G401.6 (cell line): ENCODE results near the gene ZIK1.

Experiments
- FAIRE-seq: peaks from 2 replicates; lab custom pipeline; 2012; peaks lifted over from hg19 to GRCh38; lab: Jason Lieb, UNC

Gene ZIK1

DNA sequence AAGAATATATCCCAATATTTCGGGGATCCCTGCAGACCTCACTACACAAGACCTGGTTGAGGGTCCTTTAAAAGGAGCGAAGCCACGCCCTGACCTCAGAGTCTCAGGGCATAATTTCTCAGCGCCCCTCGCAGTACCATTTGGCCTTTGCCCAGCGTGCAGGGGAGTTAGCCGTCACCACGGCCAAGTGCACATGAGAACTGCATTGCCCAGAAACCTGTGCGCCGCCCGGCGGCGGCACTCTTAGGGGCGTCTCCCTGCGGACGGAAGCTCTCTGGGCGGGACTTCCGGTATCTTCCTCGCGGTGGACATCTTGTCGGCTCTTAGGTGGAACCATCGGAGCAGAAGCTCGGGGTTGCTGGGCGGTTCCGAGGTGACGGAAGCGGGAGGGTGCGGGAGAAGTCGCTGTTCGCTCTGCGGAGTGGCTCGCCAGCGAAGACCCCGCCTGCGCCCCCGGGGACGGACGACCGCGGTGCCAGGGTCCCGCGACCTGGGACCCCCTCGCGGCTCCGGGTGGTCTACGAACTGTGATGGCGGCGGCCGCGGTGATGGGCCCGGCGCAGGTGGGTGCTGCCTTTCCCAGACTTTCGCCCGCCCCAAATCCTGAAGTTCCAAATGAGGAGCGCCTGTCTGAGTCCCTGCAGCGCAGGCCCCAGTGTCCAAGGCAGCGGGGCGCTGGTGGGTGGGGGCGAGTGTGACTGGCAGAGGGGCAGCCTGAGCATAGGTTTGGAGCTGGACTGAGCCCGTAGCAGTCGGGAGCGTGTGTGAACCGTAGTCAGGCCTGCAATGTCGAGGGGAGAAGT lies 30.2 kb downstream of the ZIK1 start, which contains the start of gene ZNF134:
TSS of gene ZNF134 (plus strand) at position 302 of the 803 bp plus-strand sequence. CDS start 5,227 bp downstream, outside the sequence.
- FAIRE-seq, result peak; percentile 72

DNA sequence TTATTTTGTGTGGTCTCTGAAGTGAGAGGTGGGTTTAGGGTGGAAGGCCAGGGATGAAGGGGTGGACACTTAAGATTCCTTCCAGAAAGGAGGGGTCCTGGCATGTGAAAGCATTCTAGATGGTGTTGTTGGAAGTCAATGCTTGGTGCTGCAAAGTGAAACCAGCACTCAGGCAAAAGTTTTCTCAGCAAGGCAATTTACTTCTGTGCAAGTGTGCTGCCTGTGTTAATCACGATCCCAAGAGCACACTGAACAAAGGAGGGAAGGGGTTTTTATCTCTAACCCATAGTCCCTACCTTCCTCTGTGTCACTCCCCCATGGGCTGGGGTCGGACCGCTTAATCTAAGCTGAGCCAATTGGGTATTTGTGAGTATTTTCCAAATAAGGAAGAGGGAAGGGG lies 31.4 kb downstream of the ZIK1 start:
- FAIRE-seq, result no peak

DNA sequence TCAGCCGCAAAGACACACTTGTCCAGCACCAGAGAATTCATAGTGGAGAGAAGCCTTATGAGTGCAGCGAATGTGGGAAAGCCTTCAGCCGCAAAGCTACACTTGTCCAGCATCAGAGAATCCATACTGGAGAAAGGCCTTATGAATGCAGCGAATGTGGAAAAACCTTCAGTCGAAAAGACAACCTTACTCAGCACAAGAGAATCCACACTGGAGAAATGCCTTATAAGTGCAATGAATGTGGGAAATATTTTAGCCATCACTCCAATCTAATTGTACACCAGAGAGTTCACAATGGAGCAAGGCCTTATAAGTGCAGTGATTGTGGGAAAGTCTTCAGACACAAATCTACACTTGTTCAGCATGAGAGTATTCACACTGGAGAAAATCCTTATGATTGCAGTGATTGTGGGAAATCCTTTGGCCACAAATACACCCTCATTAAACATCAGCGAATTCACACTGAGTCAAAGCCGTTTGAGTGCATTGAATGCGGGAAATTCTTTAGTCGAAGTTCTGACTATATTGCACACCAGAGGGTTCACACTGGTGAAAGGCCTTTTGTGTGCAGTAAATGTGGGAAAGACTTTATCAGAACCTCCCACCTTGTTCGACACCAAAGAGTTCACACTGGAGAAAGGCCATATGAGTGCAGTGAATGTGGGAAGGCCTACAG lies 36.9 kb downstream of the ZIK1 start:
- no peak for FAIRE-seq

DNA sequence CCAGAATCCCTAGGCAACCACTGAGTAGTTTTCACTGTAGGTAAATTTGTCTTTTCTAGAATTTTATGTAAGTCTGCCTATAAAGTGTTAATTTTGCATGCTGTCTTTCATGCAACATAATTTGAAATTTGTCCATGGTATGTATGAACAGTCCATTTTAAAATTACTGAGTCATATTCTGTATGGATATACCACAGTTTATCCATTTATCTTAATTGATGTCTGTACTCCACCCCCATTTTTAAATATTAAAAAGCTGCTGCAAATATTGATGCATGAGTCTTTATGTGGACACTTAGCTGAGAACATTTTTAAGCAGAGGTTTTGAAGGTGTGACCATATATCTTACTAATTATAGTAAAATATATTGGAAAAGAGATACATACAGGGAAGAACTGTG lies 39.1 kb downstream of the ZIK1 start:
- no peak for FAIRE-seq

DNA sequence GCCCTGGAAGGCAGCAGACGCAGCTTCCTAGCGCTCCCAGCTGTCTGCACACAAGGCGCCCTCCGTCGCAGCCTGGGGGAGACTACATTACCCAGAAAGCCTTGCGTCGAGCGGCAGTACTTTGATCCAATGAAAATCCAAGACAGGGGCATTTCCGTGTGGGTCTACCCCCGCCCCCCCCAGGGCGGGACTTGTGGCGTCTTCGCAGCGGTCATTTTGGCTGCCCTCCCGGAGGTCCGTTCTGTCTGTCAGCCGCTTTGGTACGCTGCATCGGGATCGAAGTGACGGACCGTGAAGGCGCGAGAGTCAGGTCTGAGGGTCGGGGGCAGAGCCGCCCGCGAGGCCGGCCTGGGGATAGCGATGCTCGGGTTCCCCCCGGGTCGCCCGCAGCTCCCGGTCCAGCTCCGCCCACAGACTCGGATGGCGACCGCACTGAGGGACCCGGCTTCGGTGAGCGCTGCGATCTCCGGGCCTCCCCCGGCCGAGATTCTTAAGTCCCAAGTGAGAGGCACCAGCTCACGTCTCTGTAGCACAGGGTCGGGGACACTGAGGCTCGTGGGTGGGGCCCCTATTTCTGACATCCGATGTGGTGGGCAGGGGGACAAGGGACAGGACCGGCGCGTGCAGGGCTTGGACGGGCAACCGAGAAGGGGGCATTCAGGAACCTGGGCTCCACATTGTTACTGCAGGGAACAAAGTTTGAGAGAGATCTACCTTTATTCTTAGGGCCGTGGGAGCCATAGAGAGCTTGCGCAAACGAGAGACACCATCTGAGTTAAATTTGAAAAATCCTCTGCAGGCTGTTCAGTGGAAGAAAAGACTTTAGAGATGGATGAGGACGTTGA lies 49.3 kb downstream of the ZIK1 start, which contains the start of gene ZNF211:
TSS of gene ZNF211 (plus strand) at position 182 of the 845 bp plus-strand sequence. CDS start at position 361, 179 bp downstream.
- FAIRE-seq, result peak; percentile 93

DNA sequence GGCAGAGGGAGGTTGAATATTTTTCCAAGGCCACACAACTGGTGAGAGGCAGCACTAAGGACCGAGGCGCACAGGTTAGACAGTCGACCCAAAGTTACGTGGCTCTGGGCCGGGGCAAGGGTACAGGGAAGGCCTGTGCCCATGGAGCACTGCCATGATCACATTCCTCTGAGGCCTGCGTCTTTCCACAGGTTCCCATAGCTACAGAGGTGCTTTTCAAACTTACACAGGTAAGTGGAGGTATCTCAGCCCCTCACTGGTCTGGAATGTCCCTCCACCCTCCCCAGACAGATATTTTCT lies 49.8 kb downstream of the ZIK1 start:
- no peak for FAIRE-seq

DNA sequence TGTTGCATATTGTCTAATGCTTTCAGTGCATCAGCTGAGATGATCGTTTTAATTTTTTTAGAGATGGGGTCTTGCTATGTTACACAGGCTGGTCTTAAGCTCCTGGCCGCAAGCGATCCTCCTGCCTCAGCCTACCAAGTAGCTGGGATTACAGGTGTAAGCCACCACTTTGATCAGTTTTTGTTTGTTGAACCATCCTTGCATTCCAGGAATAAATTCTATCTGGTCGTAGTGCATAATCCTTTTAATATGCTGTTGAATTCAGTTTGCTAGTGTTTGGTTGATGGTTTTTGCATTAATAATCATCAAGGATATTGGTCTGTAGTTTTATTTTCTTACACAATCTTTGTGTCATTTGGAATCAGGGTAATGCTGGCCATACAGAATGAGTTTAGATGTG lies 53.4 kb downstream of the ZIK1 start:
- FAIRE-seq, result no peak

DNA sequence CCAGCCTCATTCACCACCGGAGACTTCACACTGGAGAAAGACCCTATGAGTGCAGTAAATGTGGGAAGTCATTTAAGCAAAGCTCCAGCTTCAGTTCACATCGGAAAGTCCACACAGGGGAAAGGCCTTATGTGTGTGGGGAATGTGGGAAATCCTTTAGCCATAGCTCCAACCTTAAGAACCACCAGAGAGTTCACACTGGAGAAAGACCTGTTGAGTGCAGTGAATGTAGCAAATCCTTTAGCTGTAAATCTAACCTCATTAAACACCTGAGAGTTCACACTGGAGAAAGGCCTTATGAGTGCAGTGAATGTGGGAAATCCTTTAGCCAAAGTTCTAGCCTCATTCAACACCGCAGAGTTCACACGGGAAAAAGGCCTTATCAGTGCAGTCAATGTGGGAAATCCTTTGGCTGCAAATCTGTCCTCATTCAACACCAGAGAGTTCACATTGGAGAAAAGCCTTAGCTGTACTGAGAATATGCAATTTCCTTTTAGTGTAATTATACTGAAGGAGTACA lies 57.8 kb downstream of the ZIK1 start:
- FAIRE-seq, result no peak

DNA sequence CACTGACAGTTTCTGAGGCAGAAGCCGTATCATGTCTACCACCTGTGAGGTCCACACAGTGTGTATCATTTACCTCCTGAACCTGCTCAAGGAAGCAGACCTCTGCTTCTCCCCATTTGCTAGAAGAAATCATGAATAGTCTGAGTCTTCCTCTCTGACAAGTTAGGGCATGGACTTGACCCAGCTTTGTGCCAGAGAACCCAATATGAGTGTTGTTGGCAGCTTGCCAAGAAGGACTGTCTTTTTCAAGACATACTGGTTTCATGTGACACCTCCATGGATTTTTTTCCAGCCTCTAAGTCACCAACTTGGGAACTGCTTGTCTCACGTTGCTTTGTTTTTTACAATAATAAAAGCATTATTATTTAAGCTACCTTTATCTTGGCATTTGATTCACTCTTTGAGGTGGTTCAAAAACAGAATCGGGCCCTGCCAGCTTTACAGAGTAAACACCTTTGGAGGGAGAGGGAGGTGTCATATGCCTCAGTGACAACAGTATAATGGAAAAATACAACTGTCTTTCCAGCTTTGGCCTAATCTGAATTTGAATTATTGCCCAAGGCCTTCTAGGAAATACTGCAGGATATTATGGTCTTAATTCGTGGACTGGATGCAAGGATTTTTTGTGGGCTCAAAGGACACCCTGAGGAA lies 58.6 kb downstream of the ZIK1 start:
- no peak for FAIRE-seq
